H9 (cell line): ENCODE results near the gene RNF130. TPM values are rescaled to one million over a fixed set of nuclear protein-coding genes. Genes with fewer than 3 reads are reported as not detected.

Experiments
- DNase-seq: peaks from one replicate; pipeline ENCODE4 v3.0.0-alpha.2; 2017
- H2AFZ ChIP-seq: one replicate; pipeline ENCODE4 v1.6.1; 2013; ENCODE audit warnings: mild to moderate bottlenecking, low read length, control low read depth, moderate library complexity
- H2AK5ac ChIP-seq: 2 replicates; pipeline ENCODE4 v1.6.1; 2013; ENCODE audit warnings: low read length, control low read depth, mixed read lengths; ENCODE audit not compliant: insufficient read length
- H2BK120ac ChIP-seq: one replicate; pipeline ENCODE4 v1.6.1; 2013; ENCODE audit warnings: low read depth, mild to moderate bottlenecking, low read length, control low read depth, inconsistent platforms; ENCODE audit not compliant: poor library complexity, severe bottlenecking
- H2BK12ac ChIP-seq: 2 replicates; pipeline ENCODE4 v1.6.1; 2013; ENCODE audit warnings: low read length, control low read depth, mixed read lengths, low read depth; ENCODE audit not compliant: insufficient read length
- H2BK15ac ChIP-seq: 2 replicates; pipeline ENCODE4 v1.6.1; 2013; ENCODE audit warnings: low read depth, low read length, control low read depth
- H2BK20ac ChIP-seq: one replicate; pipeline ENCODE4 v1.6.1; 2013; ENCODE audit warnings: low read depth, mild to moderate bottlenecking, low read length, control low read depth, inconsistent platforms; ENCODE audit not compliant: poor library complexity, severe bottlenecking
- H2BK5ac ChIP-seq: 2 replicates; pipeline ENCODE4 v1.6.1; 2013; ENCODE audit warnings: low read length, control low read depth, mixed read lengths; ENCODE audit not compliant: insufficient read length
- H3K14ac ChIP-seq: 2 replicates; pipeline ENCODE4 v1.6.1; 2013; ENCODE audit warnings: low read length, control low read depth; ENCODE audit not compliant: insufficient read depth
- H3K18ac ChIP-seq: 2 replicates; pipeline ENCODE4 v1.6.1; 2013; ENCODE audit warnings: low read depth, mild to moderate bottlenecking, mixed read lengths, low read length, control low read depth; ENCODE audit not compliant: insufficient read length
- H3K23ac ChIP-seq: 2 replicates; pipeline ENCODE4 v1.6.1; 2013; ENCODE audit warnings: low read length, control low read depth, mixed read lengths, low read depth; ENCODE audit not compliant: insufficient read length
- H3K23me2 ChIP-seq: 2 replicates; pipeline ENCODE4 v1.6.1; 2013; ENCODE audit warnings: low read depth, mild to moderate bottlenecking, mixed read lengths, low read length, control low read depth; ENCODE audit not compliant: insufficient read length, poor library complexity, severe bottlenecking
- H3K27ac ChIP-seq: 2 replicates; pipeline ENCODE4 v1.5.1; 2013; ENCODE audit warnings: low read length, control low read depth, mixed read lengths, low read depth; ENCODE audit not compliant: insufficient read length
- H3K27me3 ChIP-seq: 2 replicates; pipeline ENCODE4 v1.6.1; 2013; ENCODE audit warnings: low read length, control low read depth, inconsistent platforms; ENCODE audit not compliant: insufficient read depth
- H3K4ac ChIP-seq: 2 replicates; pipeline ENCODE4 v1.6.1; 2013; ENCODE audit warnings: low read depth, mild to moderate bottlenecking, control low read depth, inconsistent platforms, low read length, moderate library complexity
- H3K4me1 ChIP-seq: 2 replicates; pipeline ENCODE4 v1.6.1; 2013; ENCODE audit warnings: low read length, control low read depth, inconsistent platforms; ENCODE audit not compliant: insufficient read depth
- H3K4me2 ChIP-seq: 2 replicates; pipeline ENCODE4 v1.6.1; 2013; ENCODE audit warnings: low read length, control low read depth, mixed read lengths; ENCODE audit not compliant: insufficient read length, insufficient read depth
- H3K56ac ChIP-seq: 2 replicates; pipeline ENCODE4 v1.6.1; 2013; ENCODE audit warnings: low read depth, mild to moderate bottlenecking, mixed read lengths, low read length, control low read depth; ENCODE audit not compliant: insufficient read length
- H3K79me1 ChIP-seq: 2 replicates; pipeline ENCODE4 v1.6.1; 2013; ENCODE audit warnings: low read depth, mild to moderate bottlenecking, moderate library complexity, low read length, control low read depth, inconsistent platforms; ENCODE audit not compliant: insufficient read depth, poor library complexity, severe bottlenecking
- H3K79me2 ChIP-seq: 2 replicates; pipeline ENCODE4 v1.6.1; 2013; ENCODE audit warnings: low read length, control low read depth, inconsistent platforms; ENCODE audit not compliant: insufficient read depth
- H3K9ac ChIP-seq: 2 replicates; pipeline ENCODE4 v1.6.1; 2013; ENCODE audit warnings: low read length, control low read depth, mixed read lengths; ENCODE audit not compliant: insufficient read length; ENCODE audit errors: extremely low read depth
- H3K9me3 ChIP-seq: one replicate; pipeline ENCODE4 v1.6.1; 2013; ENCODE audit warnings: low read depth, low read length, inconsistent platforms; ENCODE audit not compliant: control insufficient read depth
- H3T11ph ChIP-seq: one replicate; pipeline ENCODE4 v1.6.1; 2013; ENCODE audit warnings: mild to moderate bottlenecking, low read length, control low read depth, inconsistent platforms
- H4K20me1 ChIP-seq: one replicate; pipeline ENCODE4 v1.6.1; 2013; ENCODE audit not compliant: control insufficient read depth, insufficient read length, insufficient read depth
- H4K5ac ChIP-seq: 2 replicates; pipeline ENCODE4 v1.6.1; 2013; ENCODE audit warnings: low read depth, mild to moderate bottlenecking, mixed read lengths, low read length, control low read depth; ENCODE audit not compliant: insufficient read length
- H4K8ac ChIP-seq: replicated peaks from 2 replicates; pipeline ENCODE4 v1.6.1; 2013; ENCODE audit warnings: low read length, control low read depth, mixed read lengths, low read depth; ENCODE audit not compliant: insufficient read length
- H4K91ac ChIP-seq: 2 replicates; pipeline ENCODE4 v1.6.1; 2013; ENCODE audit warnings: low read depth, mild to moderate bottlenecking, moderate library complexity, mixed read lengths, low read length, control low read depth; ENCODE audit not compliant: insufficient read length
- H3K27ac Mint-ChIP-seq, 3 experiments: 2 replicates in 2 of 3; 3 replicates in 1 of 3; pipeline ENCODE4 v1.8.0; 2020 to 2021; ENCODE audit warnings: mixed read lengths in 3 of 3, mild to moderate bottlenecking in 1 of 3, moderate library complexity in 1 of 3
- H3K27me3 Mint-ChIP-seq: 2 replicates; pipeline ENCODE4 v1.8.0; 2021; ENCODE audit warnings: low read depth, mild to moderate bottlenecking, moderate library complexity, mixed read lengths
- H3K36me3 Mint-ChIP-seq, 3 experiments: 2 replicates in 2 of 3; 3 replicates in 1 of 3; pipeline ENCODE4 v1.8.0; 2020 to 2021; ENCODE audit warnings: low read depth in 3 of 3, mixed read lengths in 3 of 3; ENCODE audit not compliant: insufficient read depth in 1 of 3
- H3K4me1 Mint-ChIP-seq, 2 experiments: 2 replicates each; pipeline ENCODE4 v1.8.0; 2020; ENCODE audit warnings: mixed read lengths in 2 of 2
- H3K4me3 Mint-ChIP-seq, 2 experiments: 2 replicates in 1 of 2; 3 replicates in 1 of 2; pipeline ENCODE4 v1.8.0; 2020 to 2021; ENCODE audit warnings: mild to moderate bottlenecking in 2 of 2, mixed read lengths in 2 of 2, moderate library complexity in 1 of 2
- H3K9me3 Mint-ChIP-seq, 2 experiments: 2 replicates in 1 of 2; 3 replicates in 1 of 2; pipeline ENCODE4 v1.8.0; 2020; ENCODE audit warnings: mild to moderate bottlenecking in 2 of 2, mixed read lengths in 2 of 2, moderate library complexity in 1 of 2
- WGBS: extraction: QIAGEN DNeasy Blood & Tissue Kit; methylation state at CpG from one replicate; pipeline ENCODE4 v1.1.7; 2013; ENCODE audit warnings: missing lambda C conversion rate, low lambda C conversion rate, mixed read lengths; ENCODE audit not compliant: insufficient read length; ENCODE audit errors: extremely low coverage; 5-methylcytosine and 5-hydroxymethylcytosine counted together
- total RNA-seq: library from RNA; stranded (reverse); gene quantifications from 2 replicates; pipeline ENCODE4 v1.2.1, GENCODE V29; 2021
- TF ChIP-seq, protein P1 (sequence below): fragments of 200-600 bp; sonication (generic); conservative IDR thresholded peaks from 3 replicates; pipeline ENCODE4 v1.8.0; 2021; ENCODE audit warnings: antibody characterized with exemption, mild to moderate bottlenecking

The RNF130 gene
- total RNA-seq, 1 experiment from 2014 or later, result 80.0 TPM

DNA sequence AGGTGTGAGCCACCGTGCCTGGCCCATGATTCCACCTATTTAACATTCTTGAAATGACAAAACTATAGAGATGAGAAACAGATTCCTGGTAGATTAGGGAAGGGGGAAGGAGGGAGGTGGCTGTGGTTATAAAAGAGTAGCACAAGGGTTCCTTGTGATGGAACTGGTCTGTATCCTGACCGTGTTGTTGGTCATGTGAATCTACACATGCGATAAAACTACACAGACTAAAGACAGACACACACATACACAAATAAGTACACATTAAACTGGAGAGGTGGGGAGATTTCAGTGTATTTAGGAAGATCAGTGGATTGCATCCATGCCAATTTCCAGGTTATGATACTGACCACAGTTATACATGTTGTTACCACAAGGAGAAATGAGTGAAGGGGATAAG lies 60.9 kb downstream of the RNF130 start:
- peaks cover 4 to 29% (median 14%) of the 10 kb centered on the region in 3 experiments; a peak in 6 of 7 replicates for H3K36me3 Mint-ChIP-seq
- no peaks in the 10 kb centered on the region for H3K27me3 ChIP-seq
- no peak overlapping the region for H3K14ac ChIP-seq
- no peak overlapping the region for H3K4ac ChIP-seq
- H3K23me2 ChIP-seq, result no peaks in the 10 kb centered on the region
- no peaks in the 10 kb centered on the region for H3K4me1 ChIP-seq
- H3K79me2 ChIP-seq, result no peaks in the 10 kb centered on the region
- no peak overlapping the region for H4K8ac ChIP-seq
- no peak overlapping the region for H2BK120ac ChIP-seq
- peaks cover 13 to 16% of the 10 kb centered on the region in 2 experiments for H3K4me1 Mint-ChIP-seq
- H4K20me1 ChIP-seq, result no peaks in the 10 kb centered on the region
- H2AK5ac ChIP-seq, result no peak overlapping the region
- H2BK12ac ChIP-seq, result no peak overlapping the region
- H3K4me3 Mint-ChIP-seq, result no peak overlapping the region
- no peaks in the 10 kb centered on the region for H3K9me3 ChIP-seq
- no peaks in the 10 kb centered on the region for H3K79me1 ChIP-seq
- no CpG with 5 or more reads among the region's 3 CpGs for WGBS
- H4K5ac ChIP-seq, result no peak overlapping the region
- H3K27ac ChIP-seq, result no peak overlapping the region
- no peak overlapping the region for H3K27ac Mint-ChIP-seq
- no peak overlapping the region for H2AFZ ChIP-seq
- H2BK20ac ChIP-seq, result no peak overlapping the region
- H3T11ph ChIP-seq, result no peak overlapping the region
- TF ChIP-seq, protein P1, sequence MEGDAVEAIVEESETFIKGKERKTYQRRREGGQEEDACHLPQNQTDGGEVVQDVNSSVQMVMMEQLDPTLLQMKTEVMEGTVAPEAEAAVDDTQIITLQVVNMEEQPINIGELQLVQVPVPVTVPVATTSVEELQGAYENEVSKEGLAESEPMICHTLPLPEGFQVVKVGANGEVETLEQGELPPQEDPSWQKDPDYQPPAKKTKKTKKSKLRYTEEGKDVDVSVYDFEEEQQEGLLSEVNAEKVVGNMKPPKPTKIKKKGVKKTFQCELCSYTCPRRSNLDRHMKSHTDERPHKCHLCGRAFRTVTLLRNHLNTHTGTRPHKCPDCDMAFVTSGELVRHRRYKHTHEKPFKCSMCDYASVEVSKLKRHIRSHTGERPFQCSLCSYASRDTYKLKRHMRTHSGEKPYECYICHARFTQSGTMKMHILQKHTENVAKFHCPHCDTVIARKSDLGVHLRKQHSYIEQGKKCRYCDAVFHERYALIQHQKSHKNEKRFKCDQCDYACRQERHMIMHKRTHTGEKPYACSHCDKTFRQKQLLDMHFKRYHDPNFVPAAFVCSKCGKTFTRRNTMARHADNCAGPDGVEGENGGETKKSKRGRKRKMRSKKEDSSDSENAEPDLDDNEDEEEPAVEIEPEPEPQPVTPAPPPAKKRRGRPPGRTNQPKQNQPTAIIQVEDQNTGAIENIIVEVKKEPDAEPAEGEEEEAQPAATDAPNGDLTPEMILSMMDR, result no peak
- H3K18ac ChIP-seq, result no peak overlapping the region
- no peak overlapping the region for H3K23ac ChIP-seq
- H4K91ac ChIP-seq, result no peak overlapping the region
- H3K27me3 Mint-ChIP-seq, result no peaks in the 10 kb centered on the region
- H3K56ac ChIP-seq, result no peak overlapping the region
- no peak overlapping the region for H2BK15ac ChIP-seq
- no peak overlapping the region for H2BK5ac ChIP-seq
- DNase-seq, result no peak
- no peak overlapping the region for H3K9ac ChIP-seq
- H3K9me3 Mint-ChIP-seq, result no peaks in the 10 kb centered on the region
- no peak overlapping the region for H3K4me2 ChIP-seq
